ENCODE measurements around the gene EPHB1. TPM values are rescaled to one million over a fixed set of nuclear protein-coding genes. Genes with fewer than 3 reads are reported as not detected.

The EPHB1 gene
- total RNA-seq, 1 experiment from 2014 or later = 7.0 TPM

- TF ChIP-seq JAZF1 (CRISPR knock-in tag; IDR thresholded peaks at IDR 0.05) (no peak), MLX (CRISPR knock-in tag; IDR thresholded peaks at IDR 0.05) (no peak), ZNF121 (CRISPR knock-in tag; IDR thresholded peaks at IDR 0.05) (no peak)
Measured at GRCh38 chr3:134927599-134927998, 132.5 kb downstream of the EPHB1 start (continued).

DNA sequence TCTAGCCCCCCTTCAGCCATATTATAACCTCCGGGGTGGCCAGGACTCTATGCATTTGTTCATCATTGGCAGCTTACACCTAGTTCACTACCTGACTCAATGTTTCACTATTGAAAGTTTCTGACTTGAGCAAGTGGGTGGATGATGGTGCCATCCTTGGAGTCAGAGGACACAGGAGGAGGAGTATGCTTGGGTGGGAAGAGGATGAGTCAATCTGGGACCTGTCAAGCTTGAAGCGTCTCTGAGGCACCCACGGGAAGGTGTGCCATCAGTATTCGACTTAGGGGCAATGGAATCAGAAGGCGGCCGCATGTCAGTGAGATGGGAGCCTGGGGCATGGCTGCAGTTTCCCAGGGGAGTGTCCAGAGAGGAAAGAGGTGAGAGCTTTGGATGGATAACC, 133.3 kb downstream of the EPHB1 start:
- TF ChIP-seq, protein P1, sequence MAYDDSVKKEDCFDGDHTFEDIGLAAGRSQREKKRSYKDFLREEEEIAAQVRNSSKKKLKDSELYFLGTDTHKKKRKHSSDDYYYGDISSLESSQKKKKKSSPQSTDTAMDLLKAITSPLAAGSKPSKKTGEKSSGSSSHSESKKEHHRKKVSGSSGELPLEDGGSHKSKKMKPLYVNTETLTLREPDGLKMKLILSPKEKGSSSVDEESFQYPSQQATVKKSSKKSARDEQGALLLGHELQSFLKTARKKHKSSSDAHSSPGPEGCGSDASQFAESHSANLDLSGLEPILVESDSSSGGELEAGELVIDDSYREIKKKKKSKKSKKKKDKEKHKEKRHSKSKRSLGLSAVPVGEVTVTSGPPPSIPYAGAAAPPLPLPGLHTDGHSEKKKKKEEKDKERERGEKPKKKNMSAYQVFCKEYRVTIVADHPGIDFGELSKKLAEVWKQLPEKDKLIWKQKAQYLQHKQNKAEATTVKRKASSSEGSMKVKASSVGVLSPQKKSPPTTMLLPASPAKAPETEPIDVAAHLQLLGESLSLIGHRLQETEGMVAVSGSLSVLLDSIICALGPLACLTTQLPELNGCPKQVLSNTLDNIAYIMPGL (CRISPR knock-in tag; IDR thresholded peaks at IDR 0.05) = no peak
- TF ChIP-seq ZNF263 (CRISPR knock-in tag; IDR thresholded peaks at IDR 0.05; ENCODE audit: low read depth) (no peak), ZNF121 (CRISPR knock-in tag; IDR thresholded peaks at IDR 0.05) (no peak), TP53 (CRISPR knock-in tag; IDR thresholded peaks at IDR 0.05) (no peak), MLX (CRISPR knock-in tag; IDR thresholded peaks at IDR 0.05) (no peak), ESRRA (CRISPR knock-in tag; IDR thresholded peaks at IDR 0.05; ENCODE audit: borderline replicate concordance) (no peak), FOXK1 (CRISPR knock-in tag; IDR thresholded peaks at IDR 0.05) (no peak), ZMAT4 (CRISPR knock-in tag; IDR thresholded peaks at IDR 0.05) (no peak), ETV6 (CRISPR knock-in tag; IDR thresholded peaks at IDR 0.05) (no peak), EMX1 (CRISPR knock-in tag; IDR thresholded peaks at IDR 0.05) (no peak), USF2 (CRISPR knock-in tag; IDR thresholded peaks at IDR 0.05) (no peak), ATF1 (CRISPR knock-in tag; IDR thresholded peaks at IDR 0.05) (no peak), HMGA2 (CRISPR knock-in tag; IDR thresholded peaks at IDR 0.05) (no peak), ZNF138 (CRISPR knock-in tag; conservative IDR thresholded peaks at IDR 0.05) (no peak), NFYB (CRISPR knock-in tag; conservative IDR thresholded peaks at IDR 0.05; ENCODE audit: low read depth) (no peak), NFE2L1 (CRISPR knock-in tag; IDR thresholded peaks at IDR 0.05) (no peak), NR3C1 (CRISPR knock-in tag; conservative IDR thresholded peaks at IDR 0.05; ENCODE audit: low read depth) (no peak), PRDM15 (CRISPR knock-in tag; IDR thresholded peaks at IDR 0.05) (no peak)
- TF ChIP-seq, protein P2, sequence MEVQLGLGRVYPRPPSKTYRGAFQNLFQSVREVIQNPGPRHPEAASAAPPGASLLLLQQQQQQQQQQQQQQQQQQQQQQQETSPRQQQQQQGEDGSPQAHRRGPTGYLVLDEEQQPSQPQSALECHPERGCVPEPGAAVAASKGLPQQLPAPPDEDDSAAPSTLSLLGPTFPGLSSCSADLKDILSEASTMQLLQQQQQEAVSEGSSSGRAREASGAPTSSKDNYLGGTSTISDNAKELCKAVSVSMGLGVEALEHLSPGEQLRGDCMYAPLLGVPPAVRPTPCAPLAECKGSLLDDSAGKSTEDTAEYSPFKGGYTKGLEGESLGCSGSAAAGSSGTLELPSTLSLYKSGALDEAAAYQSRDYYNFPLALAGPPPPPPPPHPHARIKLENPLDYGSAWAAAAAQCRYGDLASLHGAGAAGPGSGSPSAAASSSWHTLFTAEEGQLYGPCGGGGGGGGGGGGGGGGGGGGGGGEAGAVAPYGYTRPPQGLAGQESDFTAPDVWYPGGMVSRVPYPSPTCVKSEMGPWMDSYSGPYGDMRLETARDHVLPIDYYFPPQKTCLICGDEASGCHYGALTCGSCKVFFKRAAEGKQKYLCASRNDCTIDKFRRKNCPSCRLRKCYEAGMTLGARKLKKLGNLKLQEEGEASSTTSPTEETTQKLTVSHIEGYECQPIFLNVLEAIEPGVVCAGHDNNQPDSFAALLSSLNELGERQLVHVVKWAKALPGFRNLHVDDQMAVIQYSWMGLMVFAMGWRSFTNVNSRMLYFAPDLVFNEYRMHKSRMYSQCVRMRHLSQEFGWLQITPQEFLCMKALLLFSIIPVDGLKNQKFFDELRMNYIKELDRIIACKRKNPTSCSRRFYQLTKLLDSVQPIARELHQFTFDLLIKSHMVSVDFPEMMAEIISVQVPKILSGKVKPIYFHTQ (CRISPR knock-in tag; IDR thresholded peaks at IDR 0.05) = no peak
- TF ChIP-seq, protein P3, sequence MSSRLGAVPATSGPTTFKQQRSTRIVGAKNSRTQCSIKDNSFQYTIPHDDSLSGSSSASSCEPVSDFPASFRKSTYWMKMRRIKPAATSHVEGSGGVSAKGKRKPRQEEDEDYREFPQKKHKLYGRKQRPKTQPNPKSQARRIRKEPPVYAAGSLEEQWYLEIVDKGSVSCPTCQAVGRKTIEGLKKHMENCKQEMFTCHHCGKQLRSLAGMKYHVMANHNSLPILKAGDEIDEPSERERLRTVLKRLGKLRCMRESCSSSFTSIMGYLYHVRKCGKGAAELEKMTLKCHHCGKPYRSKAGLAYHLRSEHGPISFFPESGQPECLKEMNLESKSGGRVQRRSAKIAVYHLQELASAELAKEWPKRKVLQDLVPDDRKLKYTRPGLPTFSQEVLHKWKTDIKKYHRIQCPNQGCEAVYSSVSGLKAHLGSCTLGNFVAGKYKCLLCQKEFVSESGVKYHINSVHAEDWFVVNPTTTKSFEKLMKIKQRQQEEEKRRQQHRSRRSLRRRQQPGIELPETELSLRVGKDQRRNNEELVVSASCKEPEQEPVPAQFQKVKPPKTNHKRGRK (CRISPR knock-in tag; IDR thresholded peaks at IDR 0.05; ENCODE audit: borderline replicate concordance) = no peak
- CTCF ChIA-PET = no interaction called here
- H3K9me3 Mint-ChIP-seq = peaks cover 28% of the 10 kb centered on the region
- POLR2A ChIA-PET = no interaction called here
- H3K27ac Mint-ChIP-seq = no peak overlapping the region
- H3K4me3 Mint-ChIP-seq = no peak overlapping the region
- ATAC-seq (no peak), DNase-seq (ENCODE audit: low spot score) (no peak)
- peaks cover 26% of the 10 kb centered on the region for H3K4me1 Mint-ChIP-seq
- H3K36me3 Mint-ChIP-seq = peaks cover 20% of the 10 kb centered on the region
- peaks cover 80% of the 10 kb centered on the region for H3K27me3 Mint-ChIP-seq (ENCODE audit: low read depth)
